HG02981 (cell line): ENCODE results near the gene METAP2.
"Not testable (repeated sequence)": the region's sequence is repeated elsewhere in the genome, so short reads cannot be mapped to it uniquely, and the experiment has no call there.

ENCODE experiments used
- ATAC-seq: cut with Tn5 transposase; IDR thresholded peaks from one replicate; pipeline ENCODE4 v1.9.1; 2021; ENCODE audit warnings: mild to moderate bottlenecking, moderate library complexity; ENCODE audit not compliant: unreplicated experiment

METAP2 gene

DNA sequence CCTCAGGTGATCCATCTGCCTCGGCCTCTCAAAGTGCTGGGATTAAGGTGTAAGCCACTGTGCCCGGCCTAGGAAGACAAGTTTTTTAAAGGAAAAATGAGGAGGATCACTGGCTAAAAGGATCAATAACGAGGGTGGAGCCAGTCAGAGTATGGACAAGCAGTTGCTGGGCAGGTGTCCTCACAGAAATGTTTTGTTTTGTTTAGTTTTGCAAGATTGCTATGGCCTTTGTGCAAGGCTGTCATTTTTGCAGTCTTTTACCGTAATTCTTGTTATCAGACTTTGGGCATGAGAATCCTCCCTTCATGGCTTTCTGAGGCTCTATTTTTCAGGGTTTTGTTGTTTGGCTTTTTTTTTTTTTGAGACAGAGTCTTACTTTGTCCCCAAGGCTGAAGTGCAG, 11.9 kb upstream of the METAP2 start:
- ATAC-seq = no peak

GRCh38 chr12:95462551-95462950, 11.4 kb upstream of the METAP2 start:
- no peak for ATAC-seq

- no peak for ATAC-seq
Measured at GRCh38 chr12:95463050-95463449, 10.9 kb upstream of the METAP2 start.

DNA sequence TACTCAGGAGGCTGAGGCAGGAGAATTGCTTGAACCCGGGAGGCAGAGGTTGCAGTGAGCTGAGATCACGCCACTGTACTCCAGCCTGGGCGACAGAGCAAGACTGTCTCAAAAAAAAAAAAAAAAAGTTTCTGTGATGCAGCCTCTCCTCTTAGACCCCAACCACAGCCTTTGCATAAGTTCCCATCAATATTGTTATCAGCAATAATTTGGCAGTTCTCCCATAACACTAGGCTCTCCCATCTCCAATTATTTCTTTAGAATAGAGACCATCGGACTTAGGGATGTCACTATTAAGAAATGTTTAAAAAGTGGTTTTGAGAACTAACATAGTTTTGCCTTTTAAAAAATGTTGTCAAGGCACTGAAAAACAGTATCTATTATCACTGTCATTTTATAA, 10.2 kb upstream of the METAP2 start:
- ATAC-seq = not testable (repeated sequence)

- no peak for ATAC-seq
Measured at GRCh38 chr12:95465275-95465674, 8.7 kb upstream of the METAP2 start.

DNA sequence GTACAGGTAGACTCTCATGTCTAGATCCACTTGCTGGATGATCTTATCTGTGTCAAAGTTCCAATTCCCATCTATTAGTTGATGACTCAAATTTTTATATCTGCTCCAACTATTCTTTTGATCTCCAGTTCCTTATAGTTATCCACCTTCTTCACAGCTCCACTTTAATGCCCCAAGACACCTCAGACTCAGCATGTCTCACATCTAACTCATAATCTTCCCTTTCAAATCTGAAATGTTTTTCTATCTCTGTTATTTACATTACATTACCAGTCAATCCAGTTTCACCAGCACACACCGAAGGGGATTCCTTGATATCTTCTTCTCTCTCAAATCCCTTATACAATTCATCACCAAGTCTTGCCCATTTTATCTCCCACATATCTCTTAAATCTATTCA, 3.7 kb upstream of the METAP2 start:
- no peak for ATAC-seq

DNA sequence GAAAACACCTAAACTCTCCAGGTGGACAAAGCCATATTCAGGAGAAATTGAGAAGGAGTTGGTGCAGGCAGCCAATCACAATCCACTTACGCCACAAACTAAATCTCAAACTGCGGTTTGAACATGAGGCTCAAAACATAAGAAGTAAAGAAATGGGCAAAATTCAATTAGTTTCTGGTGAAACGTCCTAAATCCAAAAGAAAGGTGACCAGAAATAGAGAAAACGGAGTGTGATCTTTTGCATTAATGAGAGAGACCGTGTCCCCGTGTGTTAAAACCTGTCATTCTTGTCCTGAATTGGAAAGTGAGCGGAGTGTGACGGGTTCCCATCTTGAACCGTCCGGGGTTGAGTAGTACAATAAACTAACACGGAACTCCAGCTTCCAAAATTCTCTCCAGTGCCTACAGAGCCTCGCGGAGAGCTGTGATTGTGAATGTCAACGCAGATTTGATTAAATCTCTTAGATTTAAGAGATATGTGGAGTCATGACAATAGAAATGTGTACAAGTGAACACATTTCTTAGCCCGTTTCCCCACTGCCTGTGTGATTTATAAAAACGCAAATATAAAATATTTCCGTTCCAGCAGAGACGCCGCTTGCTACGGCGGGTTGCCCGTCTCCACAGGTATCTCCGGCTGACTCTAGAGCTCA, 595 bp upstream of the METAP2 start:
- peak; percentile 27 for ATAC-seq

- ATAC-seq = no peak
Measured at GRCh38 chr12:95474660-95474958, 657 bp downstream of the METAP2 start.

- peak; percentile 78 for ATAC-seq
Measured at GRCh38 chr12:95480230-95480629, 6.3 kb downstream of the METAP2 start.

DNA sequence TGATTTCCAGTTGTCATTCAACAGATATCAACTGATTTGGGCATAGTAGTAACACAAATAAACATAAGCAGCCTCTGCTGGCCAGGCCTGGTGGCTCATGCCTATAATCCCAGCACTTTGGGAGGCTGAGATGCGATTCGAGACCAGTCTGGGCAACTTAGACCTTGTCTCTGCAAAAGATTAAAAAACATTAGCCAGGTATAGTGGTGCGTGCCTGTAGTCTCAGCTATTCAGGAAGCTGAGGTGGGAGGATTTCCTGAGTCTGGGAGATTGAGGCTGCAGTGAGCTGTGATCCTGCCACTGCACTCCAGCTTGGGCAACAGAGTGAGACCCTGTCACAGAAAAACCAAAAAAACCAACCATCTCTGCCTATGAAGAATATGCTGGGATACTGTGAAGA, 7.1 kb downstream of the METAP2 start:
- ATAC-seq = no peak

DNA sequence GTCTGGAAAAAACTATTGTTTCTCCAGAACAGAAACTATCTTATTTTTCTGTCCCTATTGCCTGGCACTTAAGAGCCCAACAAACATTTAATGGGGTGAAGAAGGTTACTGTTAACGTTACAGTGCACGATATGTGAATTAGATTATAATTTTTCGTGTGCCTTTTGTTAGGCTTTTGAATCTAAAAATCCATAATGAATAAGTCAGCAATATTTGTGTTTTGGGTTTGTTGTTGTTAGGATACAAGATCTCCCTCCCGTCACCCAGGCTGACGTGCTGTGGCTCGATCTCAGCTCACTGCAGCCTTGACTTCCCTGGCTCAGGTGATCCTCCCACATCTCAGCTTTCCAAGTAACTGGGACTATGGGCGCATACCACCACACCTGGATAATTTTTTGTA, 7.9 kb downstream of the METAP2 start:
- no peak for ATAC-seq

- ATAC-seq = not testable (repeated sequence)
Measured at GRCh38 chr12:95482564-95482963, 8.6 kb downstream of the METAP2 start.

GRCh38 chr12:95484524-95484923, 10.6 kb downstream of the METAP2 start:
- no peak for ATAC-seq

DNA sequence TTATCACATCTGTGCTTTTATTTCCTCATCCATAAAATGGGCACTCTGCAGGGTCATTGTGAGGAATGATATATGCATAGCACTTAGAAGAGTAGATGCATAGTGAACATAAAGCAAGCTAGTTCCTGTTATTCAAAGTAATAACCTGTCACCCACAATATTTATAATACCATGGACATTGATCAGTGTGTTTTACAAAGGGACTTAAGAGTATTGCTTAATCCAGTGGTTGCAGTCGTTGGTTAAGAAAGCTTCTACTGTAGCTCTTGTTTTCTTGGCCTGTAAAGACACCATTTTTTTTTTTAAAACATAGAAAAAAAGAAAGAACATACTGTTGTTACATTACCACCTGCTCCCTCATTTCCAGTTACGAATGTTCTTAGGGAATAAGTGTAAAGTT, 13.1 kb downstream of the METAP2 start:
- no peak for ATAC-seq

GRCh38 chr12:95492462-95492861, 18.5 kb downstream of the METAP2 start:
- ATAC-seq = no peak

- no peak for ATAC-seq
Measured at GRCh38 chr12:95494888-95495287, 20.9 kb downstream of the METAP2 start.

DNA sequence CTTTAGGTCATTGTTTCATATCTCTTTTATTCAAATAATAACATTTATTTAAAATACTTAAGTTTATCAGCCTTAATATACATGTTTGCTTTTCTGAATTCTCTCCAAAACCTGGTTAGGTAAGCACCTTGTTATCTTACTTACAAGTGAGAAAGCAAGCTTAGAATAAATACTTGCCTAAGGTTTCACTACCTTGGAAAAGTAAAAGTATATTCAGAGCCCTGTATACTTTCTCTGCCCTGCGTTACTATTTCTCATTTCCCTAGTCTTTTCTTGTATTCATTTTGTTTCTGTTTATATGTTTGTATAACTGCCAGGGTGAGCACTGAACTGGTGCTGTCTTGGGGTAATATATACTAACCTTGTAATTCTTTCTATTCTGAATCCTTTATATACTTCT, 21.5 kb downstream of the METAP2 start:
- ATAC-seq = no peak

DNA sequence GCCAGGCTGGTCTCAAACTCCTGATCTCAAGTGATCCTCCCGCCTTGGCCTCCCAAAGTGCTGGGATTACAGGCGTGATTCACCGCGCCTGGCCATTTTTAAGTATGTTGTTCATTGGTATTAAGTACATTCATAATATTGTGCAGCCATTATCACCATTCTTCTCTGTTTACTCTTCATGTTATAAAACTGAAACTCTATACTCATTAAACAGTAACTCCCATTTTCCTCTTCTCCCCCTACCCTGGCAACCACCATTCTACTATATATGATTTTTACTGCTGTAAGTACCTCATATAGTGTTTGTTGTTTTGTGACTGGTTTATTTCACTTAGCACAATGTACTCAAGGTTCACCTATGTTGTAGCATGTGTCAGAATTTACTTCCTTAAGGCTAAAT, 23.1 kb downstream of the METAP2 start:
- no peak for ATAC-seq

- ATAC-seq = no peak
Measured at GRCh38 chr12:95498968-95499367, 25.0 kb downstream of the METAP2 start.

DNA sequence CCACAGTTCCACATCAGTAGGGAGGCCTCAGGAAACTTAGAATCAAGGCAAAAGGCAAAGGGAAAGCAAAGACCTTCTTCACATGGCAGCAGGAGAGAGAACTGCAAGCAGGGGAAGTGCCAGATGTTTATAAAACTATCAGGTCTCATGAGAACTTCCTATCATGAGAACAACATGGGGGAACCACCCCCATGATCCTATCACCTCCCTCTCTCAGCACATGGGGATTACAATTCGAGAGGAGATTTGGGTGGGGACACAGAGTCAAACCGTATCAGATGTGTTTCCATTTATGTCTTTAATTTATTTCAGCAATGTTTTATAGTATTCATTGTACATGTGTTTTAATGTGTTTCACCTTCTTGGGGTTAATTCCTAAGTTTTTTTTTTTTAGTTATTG, 25.8 kb downstream of the METAP2 start:
- ATAC-seq = no peak

DNA sequence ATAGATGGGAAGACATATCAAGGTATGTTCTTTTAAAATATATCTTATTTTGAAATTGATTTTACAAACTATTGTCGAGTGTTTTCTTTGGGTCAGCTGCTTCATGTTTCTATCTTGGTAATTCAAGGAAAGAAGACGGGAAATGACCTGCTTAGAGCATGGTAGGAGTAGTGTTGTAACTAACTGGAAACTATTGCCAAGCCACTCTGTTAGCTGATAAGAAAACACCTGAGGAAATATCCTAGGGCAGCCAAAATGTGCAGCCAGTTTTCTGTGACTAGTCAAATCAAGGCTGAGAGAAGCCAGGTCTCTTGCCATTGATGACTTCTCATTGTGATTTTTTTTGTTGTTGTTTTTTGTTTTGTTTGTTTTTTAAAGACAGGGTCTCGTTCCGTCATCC, 30.2 kb downstream of the METAP2 start:
- no peak for ATAC-seq

DNA sequence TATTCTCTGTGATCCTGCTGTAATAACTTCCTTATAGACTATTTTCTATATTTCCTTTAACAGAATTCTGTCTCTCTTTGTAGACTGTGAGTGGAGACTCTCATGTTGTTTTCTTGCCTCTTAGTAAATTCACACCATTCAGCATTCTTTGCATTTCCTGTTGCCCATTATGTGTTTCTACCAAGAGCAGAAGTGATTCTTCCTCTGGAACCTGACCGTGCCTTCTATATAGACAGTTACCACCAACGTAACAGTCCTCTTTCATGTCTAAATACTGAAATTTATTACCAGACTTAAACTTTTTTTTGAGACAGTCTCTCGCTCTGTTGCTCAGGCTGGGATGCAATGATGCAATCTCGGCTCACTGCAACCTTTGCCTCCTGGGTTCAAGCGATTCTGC, 31.1 kb downstream of the METAP2 start:
- ATAC-seq = no peak

DNA sequence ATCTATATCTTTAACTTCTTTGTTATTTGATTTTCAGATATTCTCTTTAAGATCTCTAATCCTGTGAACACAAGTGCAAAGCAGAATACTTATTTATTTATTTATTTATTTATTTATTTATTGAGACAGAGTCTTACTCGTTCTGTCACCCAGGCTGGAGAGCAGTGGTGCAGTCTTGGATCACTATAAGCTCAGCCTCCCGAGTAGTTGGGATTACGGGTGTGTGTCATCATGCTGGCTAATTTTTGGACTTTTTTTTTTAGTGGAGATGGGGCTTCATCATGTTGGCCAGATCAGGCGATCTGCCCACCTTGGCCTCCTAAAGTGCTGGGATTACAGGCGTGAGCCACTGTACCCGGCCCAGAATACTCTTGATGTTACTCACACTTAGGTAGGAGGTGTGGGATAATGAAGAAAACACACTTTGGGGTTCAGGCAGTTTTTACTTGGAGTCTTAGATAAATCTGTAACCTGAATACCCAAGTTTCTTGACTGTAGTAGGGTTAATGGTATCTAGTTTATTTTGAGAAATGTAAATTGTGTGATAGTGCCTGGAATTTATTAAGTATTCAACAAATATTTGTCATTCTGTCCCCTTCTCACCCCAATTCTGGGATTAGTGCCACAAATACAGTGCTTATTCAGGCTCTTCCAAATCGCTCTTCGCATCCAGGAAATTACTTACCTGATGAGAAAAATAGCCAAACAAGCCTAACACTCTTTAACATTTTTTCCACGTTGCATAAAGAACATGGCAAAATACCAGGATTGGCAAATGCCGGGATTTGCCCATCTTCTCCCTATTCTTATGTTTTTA, 33.0 kb downstream of the METAP2 start:
- no peak for ATAC-seq
